WTC11 (cell line): ENCODE measurements around the gene SH3GLB2.
A peak's percentile ranks its signal among the peaks of the same experiment; 100 is the strongest.

Experiments used
- ATF3 ChIP-seq: sonication (generic); formaldehyde crosslinking; conservative IDR thresholded peaks from 2 replicates; pipeline ENCODE4 v1.8.1; 2022; ENCODE audit warnings: mild to moderate bottlenecking, missing genetic modification reagents
- CTCF ChIP-seq: fragments of 200-600 bp; IDR thresholded peaks from 2 replicates; pipeline ENCODE4 v1.8.0; 2022; ENCODE audit warnings: antibody characterized with exemption
- ETV6 ChIP-seq: sonication (generic); formaldehyde crosslinking; IDR thresholded peaks from 2 replicates; pipeline ENCODE4 v1.8.1; 2022; ENCODE audit warnings: mild to moderate bottlenecking, missing genetic modification reagents
- IRF2 ChIP-seq: sonication (generic); formaldehyde crosslinking; IDR thresholded peaks from 2 replicates; pipeline ENCODE4 v1.8.0; 2022; ENCODE audit warnings: low read depth, missing genetic modification reagents, borderline replicate concordance
- NR2C2 ChIP-seq: sonication (generic); formaldehyde crosslinking; IDR thresholded peaks from 2 replicates; pipeline ENCODE4 v1.8.0; 2022; ENCODE audit warnings: mild to moderate bottlenecking, missing genetic modification reagents
- SMAD3 ChIP-seq: sonication (generic); formaldehyde crosslinking; IDR thresholded peaks from 2 replicates; pipeline ENCODE4 v1.8.0; 2022; ENCODE audit warnings: missing genetic modification reagents, mild to moderate bottlenecking, borderline replicate concordance
- SP1 ChIP-seq: sonication (generic); formaldehyde crosslinking; conservative IDR thresholded peaks from 2 replicates; pipeline ENCODE4 v1.8.1; 2022; ENCODE audit warnings: missing genetic modification reagents
- TP53 ChIP-seq: sonication (generic); formaldehyde crosslinking; IDR thresholded peaks from 2 replicates; pipeline ENCODE4 v1.8.1; 2023; ENCODE audit warnings: mild to moderate bottlenecking, missing genetic modification reagents
- USF2 ChIP-seq: sonication (generic); formaldehyde crosslinking; IDR thresholded peaks from 2 replicates; pipeline ENCODE4 v1.8.1; 2023; ENCODE audit warnings: mild to moderate bottlenecking, missing genetic modification reagents, moderate library complexity

- TF ChIP-seq USF2: no peak
- TF ChIP-seq CTCF: peak; percentile 52
- TF ChIP-seq NR2C2: no peak
- no peak for TF ChIP-seq ATF3 (CRISPR knock-in tag)
- TF ChIP-seq IRF2: no peak
- TF ChIP-seq ETV6: no peak
- no peak for TF ChIP-seq SMAD3
- TF ChIP-seq TP53 (CRISPR knock-in tag): no peak
- peak; percentile 77; the same call in 1 of the 2 replicates for TF ChIP-seq SP1 (CRISPR knock-in tag)
Observed at GRCh38 chr9:129028192-129028966, at the start of gene SH3GLB2.
